Panc1 (cell line): ENCODE data around the gene UGGT2. TPM values are rescaled to one million over a fixed set of nuclear protein-coding genes. Genes with fewer than 3 reads are reported as not detected.

Source experiments
- ATAC-seq: fragments of 200-7000 bp; cut with Tn5 transposase; 2 replicates; pipeline ENCODE4 v1.9.1; 2020; ENCODE audit warnings: mild to moderate bottlenecking, moderate library complexity
- BruUV-seq: library from RNA; stranded (reverse); fragments of 400-500 nt; replicated peaks from 2 replicates; lab custom pipeline; 2021; lab: Mats Ljungman, UMichigan
- CTCF ChIA-PET: fragments of 300-600 bp; sonication (Branson Sonifier 250); formaldehyde crosslinking; loops from one replicate; lab custom pipeline; 2022; ENCODE audit warnings: antibody characterized with exemption; lab: Charles Lee
- POLR2A ChIA-PET: fragments of 300-600 bp; sonication (Branson Sonifier 250); formaldehyde crosslinking; loops from one replicate; lab custom pipeline; 2022; ENCODE audit warnings: antibody characterized with exemption; lab: Charles Lee
- DNase-seq: peaks from one replicate; pipeline ENCODE4 v3.0.0-alpha.2; 2010; ENCODE audit warnings: low read depth, low spot score
- H3K27ac ChIP-seq: 2 replicates; pipeline ENCODE4 v1.5.1; 2011; ENCODE audit warnings: mild to moderate bottlenecking, low read length, inconsistent platforms
- H3K27me3 ChIP-seq: fragments of 200-500 bp; sonication (Bioruptor generic); 2 replicates; pipeline ENCODE4 v1.6.0; 2014; ENCODE audit warnings: low read length, inconsistent platforms; ENCODE audit not compliant: control insufficient read depth, insufficient read depth
- H3K36me3 ChIP-seq: fragments of 200-500 bp; sonication (Bioruptor generic); 2 replicates; pipeline ENCODE4 v1.5.1; 2014; ENCODE audit warnings: inconsistent platforms, mild to moderate bottlenecking, low read length, moderate library complexity; ENCODE audit not compliant: control insufficient read depth, insufficient read depth
- H3K4me1 ChIP-seq: 2 replicates; pipeline ENCODE4 v1.5.1; 2011; ENCODE audit warnings: inconsistent platforms, mild to moderate bottlenecking, low read length, moderate library complexity; ENCODE audit not compliant: control insufficient read depth, insufficient read depth
- H3K4me3 ChIP-seq, 2 experiments: 2 replicates each; pipeline ENCODE4 v1.5.1; 2011 to 2012; ENCODE audit warnings: low read depth in 2 of 2, low read length in 2 of 2, mild to moderate bottlenecking in 2 of 2, inconsistent platforms in 1 of 2, moderate library complexity in 1 of 2
- H3K9me3 ChIP-seq: fragments of 200-500 bp; sonication (Bioruptor generic); 2 replicates; pipeline ENCODE4 v1.5.1; 2014; ENCODE audit warnings: low read depth, mild to moderate bottlenecking, inconsistent platforms, low read length, moderate library complexity; ENCODE audit not compliant: control insufficient read depth, insufficient read depth
- POLR2AphosphoS5 ChIP-seq: IDR thresholded peaks from 2 replicates; pipeline ENCODE4 v1.6.1; 2012; ENCODE audit warnings: mild to moderate bottlenecking, low read depth, low read length, moderate library complexity
- SIN3A ChIP-seq: IDR thresholded peaks from 2 replicates; pipeline ENCODE4 v1.6.1; 2012; ENCODE audit warnings: low read depth, mild to moderate bottlenecking, low read length, moderate library complexity, borderline replicate concordance; ENCODE audit not compliant: insufficient read depth
- TCF7L2 ChIP-seq: IDR thresholded peaks from 2 replicates; pipeline ENCODE4 v1.6.1; 2011; ENCODE audit warnings: mild to moderate bottlenecking, low read depth, low read length, inconsistent platforms
- in situ Hi-C: cut with HindIII; loops from 2 replicates; pipeline ENCODE4 v1.10.0; 2016; ENCODE audit warnings: low sequenced_read_pairs, low pct_unique_long_range_greater_than_20kb
- intact Hi-C: fragments of 100-400 bp; cut with micrococcal nuclease; formaldehyde crosslinking; loops from one replicate; pipeline ENCODE4 v1.10.0; 2022; ENCODE audit not compliant: unreplicated experiment
- total RNA-seq: library from RNA; stranded (reverse); gene quantifications from one replicate; pipeline ENCODE4 v1.2.1, GENCODE V29; 2021; ENCODE audit not compliant: unreplicated experiment
- TF ChIP-seq, protein P1 (sequence below), 2 experiments: IDR thresholded peaks; 2 replicates each; pipeline ENCODE4 v1.6.1; 2011 to 2012; ENCODE audit warnings: low read depth in 2 of 2, control low read depth in 1 of 2, low read length in 1 of 2, mild to moderate bottlenecking in 1 of 2, moderate library complexity in 1 of 2; ENCODE audit not compliant: insufficient read depth in 1 of 2
- TF ChIP-seq, protein P2 (sequence below): fragments of 450-650 bp; IDR thresholded peaks from 2 replicates; pipeline ENCODE4 v1.5.1; 2017; ENCODE audit warnings: mild to moderate bottlenecking

UGGT2 gene
- total RNA-seq, 1 experiment from 2014 or later, result 22.9 TPM

DNA sequence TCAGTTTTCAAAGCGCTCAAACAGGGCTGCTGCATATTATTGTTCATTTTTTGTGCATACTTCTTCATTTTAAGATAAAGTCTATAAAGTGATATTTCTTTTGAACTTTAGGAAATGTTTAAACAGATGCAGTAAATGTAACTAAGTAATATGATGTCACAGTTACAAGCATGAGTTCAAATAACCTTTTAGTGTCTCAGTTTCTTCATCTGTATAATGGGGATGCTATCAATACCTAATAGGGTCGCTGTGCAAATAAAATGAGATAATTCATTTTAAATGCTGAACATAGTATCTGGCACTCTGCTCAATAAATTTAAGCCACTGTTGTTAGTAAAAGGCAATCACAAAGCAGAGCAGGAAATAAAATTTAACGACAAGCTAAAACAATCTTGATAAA is 97.5 kb downstream of the UGGT2 start:
- Histone ChIP-seq H3K4me1 (no peaks in the 10 kb centered on the region), H3K4me3 (no peak overlapping the region), H3K36me3 (no peaks in the 10 kb centered on the region), H3K27ac (no peak overlapping the region), H3K9me3 (no peaks in the 10 kb centered on the region), H3K27me3 (no peaks in the 10 kb centered on the region)
- intact Hi-C loops, result no loop called here
- no TSS peak for BruUV-seq
- ChIA-PET CTCF (no interaction called here), POLR2A (no interaction called here)
- DNase-seq (no peak), ATAC-seq (no peak)
- TF ChIP-seq TCF7L2, result no peak
- TF ChIP-seq SIN3A, result no peak
- TF ChIP-seq, protein P1, sequence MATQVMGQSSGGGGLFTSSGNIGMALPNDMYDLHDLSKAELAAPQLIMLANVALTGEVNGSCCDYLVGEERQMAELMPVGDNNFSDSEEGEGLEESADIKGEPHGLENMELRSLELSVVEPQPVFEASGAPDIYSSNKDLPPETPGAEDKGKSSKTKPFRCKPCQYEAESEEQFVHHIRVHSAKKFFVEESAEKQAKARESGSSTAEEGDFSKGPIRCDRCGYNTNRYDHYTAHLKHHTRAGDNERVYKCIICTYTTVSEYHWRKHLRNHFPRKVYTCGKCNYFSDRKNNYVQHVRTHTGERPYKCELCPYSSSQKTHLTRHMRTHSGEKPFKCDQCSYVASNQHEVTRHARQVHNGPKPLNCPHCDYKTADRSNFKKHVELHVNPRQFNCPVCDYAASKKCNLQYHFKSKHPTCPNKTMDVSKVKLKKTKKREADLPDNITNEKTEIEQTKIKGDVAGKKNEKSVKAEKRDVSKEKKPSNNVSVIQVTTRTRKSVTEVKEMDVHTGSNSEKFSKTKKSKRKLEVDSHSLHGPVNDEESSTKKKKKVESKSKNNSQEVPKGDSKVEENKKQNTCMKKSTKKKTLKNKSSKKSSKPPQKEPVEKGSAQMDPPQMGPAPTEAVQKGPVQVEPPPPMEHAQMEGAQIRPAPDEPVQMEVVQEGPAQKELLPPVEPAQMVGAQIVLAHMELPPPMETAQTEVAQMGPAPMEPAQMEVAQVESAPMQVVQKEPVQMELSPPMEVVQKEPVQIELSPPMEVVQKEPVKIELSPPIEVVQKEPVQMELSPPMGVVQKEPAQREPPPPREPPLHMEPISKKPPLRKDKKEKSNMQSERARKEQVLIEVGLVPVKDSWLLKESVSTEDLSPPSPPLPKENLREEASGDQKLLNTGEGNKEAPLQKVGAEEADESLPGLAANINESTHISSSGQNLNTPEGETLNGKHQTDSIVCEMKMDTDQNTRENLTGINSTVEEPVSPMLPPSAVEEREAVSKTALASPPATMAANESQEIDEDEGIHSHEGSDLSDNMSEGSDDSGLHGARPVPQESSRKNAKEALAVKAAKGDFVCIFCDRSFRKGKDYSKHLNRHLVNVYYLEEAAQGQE (IDR thresholded peaks at IDR 0.05; ENCODE audit: insufficient read depth in 1 of 2, low read depth in 2 of 2, low read length in 1 of 2), result no peak
- no peak for TF ChIP-seq POLR2AphosphoS5
- TF ChIP-seq, protein P2, sequence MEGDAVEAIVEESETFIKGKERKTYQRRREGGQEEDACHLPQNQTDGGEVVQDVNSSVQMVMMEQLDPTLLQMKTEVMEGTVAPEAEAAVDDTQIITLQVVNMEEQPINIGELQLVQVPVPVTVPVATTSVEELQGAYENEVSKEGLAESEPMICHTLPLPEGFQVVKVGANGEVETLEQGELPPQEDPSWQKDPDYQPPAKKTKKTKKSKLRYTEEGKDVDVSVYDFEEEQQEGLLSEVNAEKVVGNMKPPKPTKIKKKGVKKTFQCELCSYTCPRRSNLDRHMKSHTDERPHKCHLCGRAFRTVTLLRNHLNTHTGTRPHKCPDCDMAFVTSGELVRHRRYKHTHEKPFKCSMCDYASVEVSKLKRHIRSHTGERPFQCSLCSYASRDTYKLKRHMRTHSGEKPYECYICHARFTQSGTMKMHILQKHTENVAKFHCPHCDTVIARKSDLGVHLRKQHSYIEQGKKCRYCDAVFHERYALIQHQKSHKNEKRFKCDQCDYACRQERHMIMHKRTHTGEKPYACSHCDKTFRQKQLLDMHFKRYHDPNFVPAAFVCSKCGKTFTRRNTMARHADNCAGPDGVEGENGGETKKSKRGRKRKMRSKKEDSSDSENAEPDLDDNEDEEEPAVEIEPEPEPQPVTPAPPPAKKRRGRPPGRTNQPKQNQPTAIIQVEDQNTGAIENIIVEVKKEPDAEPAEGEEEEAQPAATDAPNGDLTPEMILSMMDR, result no peak
- in situ Hi-C loops, result no loop called here

DNA sequence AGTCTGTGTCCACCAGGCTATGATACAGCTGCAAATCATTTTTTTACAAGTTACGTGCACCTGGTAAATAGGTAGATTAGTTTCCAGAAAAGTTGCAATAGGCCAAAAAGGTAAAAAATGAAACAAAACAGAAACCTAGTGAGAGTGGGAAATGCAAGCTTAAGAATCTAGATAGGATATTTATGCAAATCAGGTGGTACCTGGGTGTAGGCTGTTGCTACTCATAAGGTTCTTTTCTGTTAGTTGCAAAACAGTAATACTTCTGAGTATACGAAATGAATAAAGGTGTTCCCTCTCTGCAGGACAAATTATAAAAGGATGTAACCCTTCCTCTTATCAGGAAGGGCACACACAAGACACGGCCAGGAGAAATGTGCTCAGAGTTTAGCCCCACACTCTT is 97.9 kb downstream of the UGGT2 start:
- no peaks in the 10 kb centered on the region for H3K36me3 ChIP-seq
- no peaks in the 10 kb centered on the region for H3K27me3 ChIP-seq
- no peak overlapping the region for H3K27ac ChIP-seq
- ATAC-seq (no peak), DNase-seq (no peak)
- in situ Hi-C loops, result no loop called here
- H3K4me1 ChIP-seq, result no peaks in the 10 kb centered on the region
- TF ChIP-seq TCF7L2, result no peak
- TF ChIP-seq, protein P1 (IDR thresholded peaks at IDR 0.05; ENCODE audit: insufficient read depth in 1 of 2, low read depth in 2 of 2, low read length in 1 of 2), result no peak
- TF ChIP-seq POLR2AphosphoS5, result no peak
- TF ChIP-seq SIN3A, result no peak
- TF ChIP-seq, protein P2, result no peak
- ChIA-PET POLR2A (no interaction called here), CTCF (no interaction called here)
- H3K4me3 ChIP-seq, result no peak overlapping the region
- H3K9me3 ChIP-seq, result no peaks in the 10 kb centered on the region
- intact Hi-C loops, result no loop called here
- BruUV-seq, result no TSS peak
